Neuronal stem cell (in vitro differentiated cells): ENCODE data around the gene TNFAIP3.

Experiments used
- DNase-seq: peaks from one replicate; pipeline ENCODE4 v3.0.0-alpha.2; 2013; ENCODE audit warnings: low spot score
- H2AFZ ChIP-seq: one replicate; pipeline ENCODE4 v1.6.1; 2013; ENCODE audit warnings: mild to moderate bottlenecking, low read length, inconsistent platforms
- H2AK5ac ChIP-seq: 2 replicates; pipeline ENCODE4 v1.6.1; 2013; ENCODE audit warnings: low read depth, mild to moderate bottlenecking, inconsistent platforms, low read length, moderate library complexity, mixed read lengths
- H2BK120ac ChIP-seq: 2 replicates; pipeline ENCODE4 v1.6.1; 2013; ENCODE audit warnings: low read depth, mild to moderate bottlenecking, inconsistent platforms, low read length, moderate library complexity, mixed read lengths
- H2BK12ac ChIP-seq: one replicate; pipeline ENCODE4 v1.6.1; 2013; ENCODE audit warnings: low read length, inconsistent platforms
- H2BK15ac ChIP-seq: 2 replicates; pipeline ENCODE4 v1.6.1; 2013; ENCODE audit warnings: mild to moderate bottlenecking, low read length, inconsistent platforms, mixed read lengths
- H2BK5ac ChIP-seq: one replicate; pipeline ENCODE4 v1.6.1; 2013; ENCODE audit warnings: inconsistent platforms, mild to moderate bottlenecking, low read length, moderate library complexity
- H3K14ac ChIP-seq: one replicate; pipeline ENCODE4 v1.6.1; 2013; ENCODE audit warnings: low read length, inconsistent platforms
- H3K18ac ChIP-seq: 2 replicates; pipeline ENCODE4 v1.6.1; 2013; ENCODE audit warnings: low read length, inconsistent platforms
- H3K23ac ChIP-seq: 2 replicates; pipeline ENCODE4 v1.6.1; 2013; ENCODE audit warnings: low read depth, mild to moderate bottlenecking, mixed read lengths, low read length, inconsistent platforms; ENCODE audit not compliant: poor library complexity
- H3K27ac ChIP-seq: replicated peaks from 3 replicates; pipeline ENCODE4 v1.5.1; 2013; ENCODE audit warnings: low read length, inconsistent platforms
- H3K27me3 ChIP-seq, 3 experiments: 2 replicates each; pipeline ENCODE4 v1.6.1; 2013; ENCODE audit warnings: low read length in 3 of 3, mild to moderate bottlenecking in 2 of 3, inconsistent platforms in 1 of 3, low read depth in 1 of 3, mixed read lengths in 1 of 3, moderate library complexity in 1 of 3; ENCODE audit not compliant: control insufficient read depth in 3 of 3, insufficient read depth in 3 of 3
- H3K36me3 ChIP-seq, 2 donors: replicated peaks in 1 of 2; 2 replicates each; pipeline ENCODE4 v1.6.1; 2013; ENCODE audit warnings: low read length in 2 of 2; ENCODE audit not compliant: control insufficient read depth in 2 of 2, insufficient read depth in 2 of 2
- H3K4ac ChIP-seq: 2 replicates; pipeline ENCODE4 v1.6.1; 2013; ENCODE audit warnings: inconsistent platforms, mild to moderate bottlenecking, low read length, moderate library complexity
- H3K4me1 ChIP-seq, 2 donors: 1 replicate in 1 of 2; 2 replicates in 1 of 2; pipeline ENCODE4 v1.6.1; 2013; ENCODE audit warnings: low read length in 2 of 2, low read depth in 1 of 2; ENCODE audit not compliant: control insufficient read depth in 2 of 2, insufficient read depth in 1 of 2
- H3K4me2 ChIP-seq: one replicate; pipeline ENCODE4 v1.6.1; 2013; ENCODE audit warnings: mild to moderate bottlenecking, low read length, inconsistent platforms; ENCODE audit not compliant: insufficient read depth, poor library complexity, severe bottlenecking
- H3K4me3 ChIP-seq, 2 donors: 2 replicates each; pipeline ENCODE4 v1.5.1; 2013; ENCODE audit warnings: low read length in 2 of 2, mild to moderate bottlenecking in 2 of 2, inconsistent platforms in 1 of 2, moderate library complexity in 1 of 2
- H3K79me1 ChIP-seq: one replicate; pipeline ENCODE4 v1.6.1; 2013; ENCODE audit warnings: low read depth, mild to moderate bottlenecking, inconsistent platforms, low read length, moderate library complexity
- H3K9ac ChIP-seq: one replicate; pipeline ENCODE4 v1.6.1; 2013; ENCODE audit warnings: mild to moderate bottlenecking, low read depth, low read length, inconsistent platforms; ENCODE audit not compliant: poor library complexity
- H3K9me3 ChIP-seq, 2 donors: replicated peaks in 1 of 2; 2 replicates each; pipeline versions ENCODE3 to v1.6.1; 2013; ENCODE audit warnings: low read length in 2 of 2, mild to moderate bottlenecking in 2 of 2, inconsistent platforms in 1 of 2, low read depth in 1 of 2, mixed read lengths in 1 of 2, moderate library complexity in 1 of 2; ENCODE audit not compliant: control insufficient read depth in 2 of 2, insufficient read depth in 1 of 2
- H4K8ac ChIP-seq: one replicate; pipeline ENCODE4 v1.6.1; 2013; ENCODE audit warnings: low read depth, mild to moderate bottlenecking, inconsistent platforms, low read length, moderate library complexity
- H4K91ac ChIP-seq: one replicate; pipeline ENCODE4 v1.6.1; 2013; ENCODE audit warnings: low read length, low read depth, mild to moderate bottlenecking, inconsistent platforms; ENCODE audit not compliant: poor library complexity
- WGBS, 2 donors: extraction: QIAGEN DNeasy Blood & Tissue Kit; methylation state at CpG; one replicate each; pipeline ENCODE4 v1.1.7; 2013; ENCODE audit warnings: missing lambda C conversion rate in 2 of 2, mixed read lengths in 1 of 2; ENCODE audit not compliant: insufficient read length in 2 of 2, insufficient replicate concordance in 1 of 2; ENCODE audit errors: extremely low coverage in 2 of 2; 5-methylcytosine and 5-hydroxymethylcytosine counted together

TNFAIP3 gene

GRCh38 chr6:137846274-137846673 lies 20.8 kb upstream of the TNFAIP3 start:
- no peak overlapping the region for H4K91ac ChIP-seq
- no peak overlapping the region for H2BK15ac ChIP-seq
- H2AK5ac ChIP-seq: no peak overlapping the region
- no peak overlapping the region for H2AFZ ChIP-seq
- no peaks in the 10 kb centered on the region for H3K4me1 ChIP-seq
- H3K27me3 ChIP-seq: no peaks in the 10 kb centered on the region
- no peak overlapping the region for H3K4me2 ChIP-seq
- 100% methylated on average over 1 of the region's 6 CpGs; no CpG with 5 or more reads in 1 of the 2 donors for WGBS, 2 donors
- H2BK5ac ChIP-seq: no peak overlapping the region
- no peak overlapping the region for H3K9ac ChIP-seq
- no peak overlapping the region for H2BK120ac ChIP-seq
- H3K79me1 ChIP-seq: no peaks in the 10 kb centered on the region
- H4K8ac ChIP-seq: no peak overlapping the region
- no peak overlapping the region for H3K4me3 ChIP-seq
- H3K14ac ChIP-seq: no peak overlapping the region
- H3K36me3 ChIP-seq: no peaks in the 10 kb centered on the region
- no peak overlapping the region for H3K27ac ChIP-seq
- H3K18ac ChIP-seq: no peak overlapping the region
- DNase-seq: no peak
- no peak overlapping the region for H3K4ac ChIP-seq
- H2BK12ac ChIP-seq: no peak overlapping the region
- no peak overlapping the region for H3K23ac ChIP-seq
- H3K9me3 ChIP-seq: no peaks in the 10 kb centered on the region

- WGBS, 2 donors: no CpG with 5 or more reads among the region's 7 CpGs
- no peak overlapping the region for H3K18ac ChIP-seq
- H3K27me3 ChIP-seq: no peaks in the 10 kb centered on the region
- no peaks in the 10 kb centered on the region for H3K9me3 ChIP-seq
- no peak overlapping the region for H3K14ac ChIP-seq
- no peak overlapping the region for H2BK5ac ChIP-seq
- no peak overlapping the region for H2BK120ac ChIP-seq
- H3K4ac ChIP-seq: no peak overlapping the region
- H3K4me1 ChIP-seq: no peaks in the 10 kb centered on the region
- no peaks in the 10 kb centered on the region for H3K36me3 ChIP-seq
- H3K4me3 ChIP-seq: no peak overlapping the region
- H3K9ac ChIP-seq: no peak overlapping the region
- no peak overlapping the region for H3K23ac ChIP-seq
- H4K8ac ChIP-seq: no peak overlapping the region
- H3K27ac ChIP-seq: no peak overlapping the region
- no peak overlapping the region for H2AK5ac ChIP-seq
- H2BK12ac ChIP-seq: no peak overlapping the region
- no peak for DNase-seq
- no peak overlapping the region for H2BK15ac ChIP-seq
- no peak overlapping the region for H4K91ac ChIP-seq
- H2AFZ ChIP-seq: no peak overlapping the region
- H3K79me1 ChIP-seq: no peaks in the 10 kb centered on the region
- H3K4me2 ChIP-seq: no peak overlapping the region
These were observed 20.2 kb upstream of the TNFAIP3 start for GRCh38 chr6:137846772-137847313.

- Histone ChIP-seq H4K91ac (no peak overlapping the region), H3K27ac (no peak overlapping the region), H2BK15ac (no peak overlapping the region), H2BK5ac (no peak overlapping the region), H2BK120ac (no peak overlapping the region), H4K8ac (no peak overlapping the region), H3K79me1 (no peaks in the 10 kb centered on the region), H3K14ac (no peak overlapping the region), H3K4me3 (no peak overlapping the region), H3K9ac (no peak overlapping the region), H2BK12ac (no peak overlapping the region), H3K18ac (no peak overlapping the region), H3K23ac (no peak overlapping the region), H3K36me3 (no peaks in the 10 kb centered on the region), H2AFZ (no peak overlapping the region), H3K4ac (no peak overlapping the region), H3K4me1 (no peaks in the 10 kb centered on the region), H2AK5ac (no peak overlapping the region), H3K9me3 (no peaks in the 10 kb centered on the region), H3K4me2 (no peak overlapping the region), H3K27me3 (no peaks in the 10 kb centered on the region)
- no CpG with 5 or more reads among the region's 5 CpGs for WGBS, 2 donors
- no peak for DNase-seq
These were observed 19.3 kb upstream of the TNFAIP3 start for GRCh38 chr6:137847748-137848147.

GRCh38 chr6:137848672-137849071 lies 18.4 kb upstream of the TNFAIP3 start:
- H2AK5ac ChIP-seq: no peak overlapping the region
- H3K4ac ChIP-seq: no peak overlapping the region
- H3K23ac ChIP-seq: no peak overlapping the region
- no peaks in the 10 kb centered on the region for H3K9me3 ChIP-seq
- H2BK12ac ChIP-seq: no peak overlapping the region
- no peak overlapping the region for H3K14ac ChIP-seq
- H3K27ac ChIP-seq: no peak overlapping the region
- DNase-seq: no peak
- no peak overlapping the region for H3K4me2 ChIP-seq
- H3K79me1 ChIP-seq: no peaks in the 10 kb centered on the region
- H4K8ac ChIP-seq: no peak overlapping the region
- no peak overlapping the region for H3K9ac ChIP-seq
- no peak overlapping the region for H2BK120ac ChIP-seq
- H4K91ac ChIP-seq: no peak overlapping the region
- no peaks in the 10 kb centered on the region for H3K27me3 ChIP-seq
- H3K36me3 ChIP-seq: no peaks in the 10 kb centered on the region
- no peak overlapping the region for H3K18ac ChIP-seq
- no peak overlapping the region for H2AFZ ChIP-seq
- no peak overlapping the region for H2BK5ac ChIP-seq
- no peak overlapping the region for H3K4me3 ChIP-seq
- no CpG with 5 or more reads among the region's 3 CpGs for WGBS, 2 donors
- H3K4me1 ChIP-seq: no peaks in the 10 kb centered on the region
- no peak overlapping the region for H2BK15ac ChIP-seq
